Measurements from ENCODE around the gene BDKRB1. TPM values are rescaled to one million over a fixed set of nuclear protein-coding genes. Genes with fewer than 3 reads are reported as not detected.

Gene BDKRB1
- total RNA-seq, 1 experiment from 2014 or later, result 6.1 TPM

- DNase-seq (ENCODE audit: low spot score), result no peak
Measured at GRCh38 chr14:96281486-96281885, 25.5 kb downstream of the BDKRB1 start.

GRCh38 chr14:96284008-96284407 is 28.0 kb downstream of the BDKRB1 start:
- no peak for DNase-seq (ENCODE audit: low spot score)

GRCh38 chr14:96284430-96284829 is 28.4 kb downstream of the BDKRB1 start:
- no peak for DNase-seq (ENCODE audit: low spot score)

- peak; percentile 57 for DNase-seq (ENCODE audit: low spot score)
Measured at GRCh38 chr14:96285667-96286066, 29.7 kb downstream of the BDKRB1 start.

GRCh38 chr14:96286251-96286650 is 30.2 kb downstream of the BDKRB1 start:
- no peak for DNase-seq (ENCODE audit: low spot score)

GRCh38 chr14:96287856-96288255 is 31.8 kb downstream of the BDKRB1 start:
- no peak for DNase-seq (ENCODE audit: low spot score)

- no peak for DNase-seq (ENCODE audit: low spot score)
Measured at GRCh38 chr14:96294246-96294645, 38.2 kb downstream of the BDKRB1 start.

GRCh38 chr14:96297000-96297399 is 41.0 kb downstream of the BDKRB1 start:
- no peak for DNase-seq (ENCODE audit: low spot score)

GRCh38 chr14:96297997-96298515 is 42.0 kb downstream of the BDKRB1 start:
- DNase-seq (ENCODE audit: low spot score), result no peak

GRCh38 chr14:96299441-96299840 is 43.4 kb downstream of the BDKRB1 start:
- DNase-seq (ENCODE audit: low spot score), result no peak

GRCh38 chr14:96303981-96304380 is 48.0 kb downstream of the BDKRB1 start:
- DNase-seq (ENCODE audit: low spot score), result no peak

- peak; percentile 5 for DNase-seq (ENCODE audit: low spot score)
Measured at GRCh38 chr14:96304956-96305355, 48.9 kb downstream of the BDKRB1 start.

- DNase-seq (ENCODE audit: low spot score), result no peak
Measured at GRCh38 chr14:96307434-96307833, 51.4 kb downstream of the BDKRB1 start.

GRCh38 chr14:96309133-96309895 is 53.3 kb downstream of the BDKRB1 start:
- no peak for DNase-seq (ENCODE audit: low spot score)

GRCh38 chr14:96309896-96310330 is 53.9 kb downstream of the BDKRB1 start:
- no peak for DNase-seq (ENCODE audit: low spot score)

- DNase-seq (ENCODE audit: low spot score), result no peak
Measured at GRCh38 chr14:96310906-96311305, 54.9 kb downstream of the BDKRB1 start.

Other genes with a start within 250 kb of the BDKRB1 start
- 7.6 and 9.5 TPM in 2 replicates for gene C14orf132, start 216.8 kb upstream of the BDKRB1 start, total RNA-seq (2014; rRNA removed; shearing (Covaris generic))
- gene BDKRB2, start 51.4 kb upstream of the BDKRB1 start, total RNA-seq (2014; rRNA removed; shearing (Covaris generic)), result 0.89 and 0.93 TPM in 2 replicates
- 7.3 and 9.3 TPM in 2 replicates for gene ATG2B, start 107.1 kb downstream of the BDKRB1 start, total RNA-seq (2014; rRNA removed; shearing (Covaris generic))
- gene GSKIP, start 107.3 kb downstream of the BDKRB1 start, total RNA-seq (2014; rRNA removed; shearing (Covaris generic)), result 32.8 and 33.6 TPM in 2 replicates
- 0.71 and 0.74 TPM in 2 replicates for gene AK7, start 135.9 kb downstream of the BDKRB1 start, total RNA-seq (2014; rRNA removed; shearing (Covaris generic))
- gene PAPOLA, start 246.2 kb downstream of the BDKRB1 start, total RNA-seq (2014; rRNA removed; shearing (Covaris generic)), result 57.9 and 64.6 TPM in 2 replicates